GM12878 (cell line): Measurements from ENCODE around the gene COL23A1. TPM values are rescaled to one million over a fixed set of nuclear protein-coding genes. Genes with fewer than 3 reads are reported as not detected.

Experiments
- ATAC-seq: fragments of 200-7000 bp; cut with Tn5 transposase; 3 replicates; pipeline ENCODE4 v1.9.1; 2020; ENCODE audit warnings: mild to moderate bottlenecking, moderate library complexity
- BruUV-seq: library from RNA; stranded (reverse); fragments of 400-500 nt; replicated peaks from 2 replicates; lab custom pipeline; 2021; lab: Mats Ljungman, UMichigan
- CTCF ChIA-PET: fragments of 300-600 bp; sonication (Branson Sonifier 250); formaldehyde crosslinking; extraction: SDS; loops from one replicate; lab custom pipeline; 2021; ENCODE audit warnings: inconsistent platforms; lab: Yijun Ruan, JAX
- POLR2A ChIA-PET: fragments of 350-600 bp; formaldehyde crosslinking; extraction: SDS; loops from one replicate; lab custom pipeline; 2021; ENCODE audit warnings: inconsistent platforms; lab: Charles Lee
- RAD21 ChIA-PET: fragments of 300-600 bp; sonication (Branson Sonifier 250); formaldehyde crosslinking; loops from one replicate; lab custom pipeline; 2023; ENCODE audit warnings: antibody characterized with exemption; ENCODE audit not compliant: unreplicated experiment; lab: Charles Lee
- SMC1A ChIA-PET: fragments of 300-600 bp; sonication (Branson Sonifier 250); formaldehyde crosslinking; loops from one replicate; lab custom pipeline; 2023; ENCODE audit not compliant: unreplicated experiment, uncharacterized antibody; lab: Charles Lee
- DNase-seq: peaks from one replicate; pipeline ENCODE4 v3.0.0-alpha.2; 2011; ENCODE audit warnings: low read depth, low spot score
- FAIRE-seq: peaks from 3 replicates; lab custom pipeline; 2011; peaks lifted over from hg19 to GRCh38; lab: Jason Lieb, UNC
- H2AFZ ChIP-seq: 2 replicates; pipeline ENCODE4 v1.6.0; 2011; ENCODE audit warnings: low read depth, low read length, control low read depth; ENCODE audit not compliant: control insufficient read depth
- H3K27ac ChIP-seq: 2 replicates; pipeline ENCODE4 v1.5.1; 2011; ENCODE audit warnings: control low read depth; ENCODE audit not compliant: control insufficient read depth, insufficient read depth
- H3K27me3 ChIP-seq, 2 experiments: replicated peaks in 1 of 2; 2 replicates each; pipeline versions ENCODE4 v1.6.0 to v1.6.1; 2011; ENCODE audit warnings: low read length in 1 of 2; ENCODE audit not compliant: control insufficient read depth in 2 of 2, insufficient read depth in 2 of 2
- H3K36me3 ChIP-seq, 2 experiments: 2 replicates each; pipeline ENCODE4 v1.5.1; 2011; ENCODE audit warnings: low read length in 1 of 2; ENCODE audit not compliant: control insufficient read depth in 2 of 2, insufficient read depth in 2 of 2
- H3K4me1 ChIP-seq: 2 replicates; pipeline ENCODE4 v1.6.1; 2011; ENCODE audit warnings: mild to moderate bottlenecking, low read length, moderate library complexity, mixed read lengths; ENCODE audit not compliant: control insufficient read depth, insufficient read depth
- H3K4me2 ChIP-seq: 2 replicates; pipeline ENCODE4 v1.6.0; 2011; ENCODE audit warnings: control low read depth; ENCODE audit not compliant: control insufficient read depth, insufficient read depth
- H3K4me3 ChIP-seq: fragments of 200-600 bp; sonication (generic); 2 replicates; pipeline ENCODE4 v1.5.1; 2016
- H3K79me2 ChIP-seq: 2 replicates; pipeline ENCODE4 v1.6.0; 2011; ENCODE audit warnings: low read length; ENCODE audit not compliant: control insufficient read depth, insufficient read depth
- H3K9ac ChIP-seq: 2 replicates; pipeline ENCODE4 v1.8.0; 2011; ENCODE audit warnings: low read length, control low read depth, mixed read lengths; ENCODE audit not compliant: control insufficient read depth, insufficient read depth
- H3K9me3 ChIP-seq: replicated peaks from 3 replicates; pipeline ENCODE4 v1.5.1; 2011; ENCODE audit warnings: mild to moderate bottlenecking, low read length; ENCODE audit not compliant: control insufficient read depth, insufficient read depth
- H4K20me1 ChIP-seq: 2 replicates; pipeline ENCODE4 v1.6.0; 2011; ENCODE audit not compliant: control insufficient read depth, insufficient read depth
- CBFB ChIP-seq: IDR thresholded peaks from 2 replicates; pipeline ENCODE4 v1.6.1; 2016; ENCODE audit warnings: antibody characterized with exemption, low read depth
- EGR1 ChIP-seq, 2 experiments: IDR thresholded peaks; 1 replicate in 1 of 2; 2 replicates in 1 of 2; pipeline ENCODE4 v1.6.1; 2011 to 2012; ENCODE audit warnings: low read depth in 2 of 2, low read length in 2 of 2, borderline replicate concordance in 1 of 2, mild to moderate bottlenecking in 1 of 2, moderate library complexity in 1 of 2
- KAT2A ChIP-seq: conservative IDR thresholded peaks from 2 replicates; pipeline ENCODE4 v1.6.1; 2011; ENCODE audit warnings: low read depth, low read length; ENCODE audit not compliant: control insufficient read depth
- NBN ChIP-seq: fragments of 450-650 bp; IDR thresholded peaks from 2 replicates; pipeline ENCODE4 v1.6.1; 2016
- NFYB ChIP-seq: IDR thresholded peaks from 2 replicates; pipeline ENCODE4 v1.6.1; 2011; ENCODE audit warnings: low read depth, mild to moderate bottlenecking, low read length, improper control_type of control experiment, moderate library complexity; ENCODE audit not compliant: insufficient read depth
- RBBP5 ChIP-seq: fragments of 200-600 bp; sonication (generic); conservative IDR thresholded peaks from 2 replicates; pipeline ENCODE4 v1.6.1; 2016
- ZNF207 ChIP-seq: fragments of 450-650 bp; IDR thresholded peaks from 2 replicates; pipeline ENCODE4 v1.6.1; 2014; ENCODE audit warnings: antibody characterized with exemption, mild to moderate bottlenecking, borderline replicate concordance
- WGBS: methylation state at CpG from one replicate; pipeline ENCODE4 v1.1.6; 2016; ENCODE audit warnings: low lambda C conversion rate; ENCODE audit not compliant: insufficient replicate concordance, insufficient coverage; ENCODE audit errors: missing lambda C conversion rate; 5-methylcytosine and 5-hydroxymethylcytosine counted together
- in situ Hi-C: fragments of 300-500 bp; cut with MboI; formaldehyde crosslinking; loops from 9 replicates; pipeline ENCODE4 v1.14.3; 2018; ENCODE audit warnings: mixed read lengths
- intact Hi-C: fragments of 100-400 bp; cut with micrococcal nuclease; formaldehyde crosslinking; loops from one replicate; pipeline ENCODE4 v1.14.2; 2022; ENCODE audit not compliant: unreplicated experiment
- polyA plus RNA-seq, 11 experiments: library from polyadenylated mRNA; depleted of rRNA in 4 of 11; unstranded in 6 of 11; stranded (reverse) in 5 of 11; fragments of >200 nt; fragmentation: Nextera tagmentation in 4 of 11; fragmentation: Illumina TruSeq in 1 of 11; extraction: Ambion mirVana in 4 of 11; extraction: Trizol in 1 of 11; gene quantifications; 1 replicate in 1 of 11; 2 replicates in 10 of 11; pipeline versions ENCODE4 v1.2.1 to v1.2.3, GENCODE V29; 2011 to 2016; ENCODE audit warnings: inconsistent platforms in 2 of 11, missing spikeins in 2 of 11, low read depth in 1 of 11
- total RNA-seq, 4 experiments: library from RNA; depleted of rRNA in 3 of 4; stranded (reverse); fragments of >200 nt in 3 of 4; fragmentation: Illumina TruSeq in 1 of 4; extraction: Trizol in 1 of 4; gene quantifications; 2 replicates each; pipeline versions ENCODE4 v1.2.1 to v1.2.3, GENCODE V29; 2013 to 2021
- TF ChIP-seq, protein P1 (sequence below): fragments of 450-650 bp; IDR thresholded peaks from 2 replicates; pipeline ENCODE4 v1.6.1; 2017; ENCODE audit warnings: borderline replicate concordance
- TF ChIP-seq, protein P2 (sequence below): IDR thresholded peaks from 2 replicates; pipeline ENCODE4 v1.6.1; 2012; ENCODE audit warnings: improper control_type of control experiment, low read depth, low read length; ENCODE audit not compliant: insufficient replicate concordance

Gene COL23A1
- total and polyA plus RNA-seq, 10 of the 15 experiments (the other 5 are each of a cell fraction or from before 2014, with no cell fraction given): 0.03 to 0.83 (median 0.09) TPM; not detected in 5

DNA sequence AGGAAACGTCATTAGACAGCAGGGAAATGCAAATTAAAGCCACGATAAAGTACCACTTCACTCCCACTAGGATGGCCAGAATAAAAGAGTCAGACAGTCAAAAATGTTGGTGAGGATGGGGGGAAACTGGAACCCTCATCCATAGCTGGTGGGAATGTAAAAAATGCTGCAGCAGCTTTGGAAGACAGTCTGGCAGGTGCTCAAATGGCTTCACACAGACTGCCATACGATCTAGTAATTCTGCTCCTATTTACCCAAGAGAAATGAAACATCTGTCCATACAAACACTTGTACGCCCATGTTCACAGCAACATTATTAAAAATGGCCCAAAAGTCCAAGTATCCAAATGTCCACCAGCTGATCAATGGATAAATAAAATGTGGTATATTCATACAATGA, 198.7 kb downstream of the COL23A1 start:
- ChIA-PET CTCF (no interaction called here), POLR2A (no interaction called here), SMC1A (no interaction called here), RAD21 (no interaction called here)
- H3K4me3 ChIP-seq: no peak overlapping the region
- FAIRE-seq: no peak
- DNase-seq: no peak
- H3K79me2 ChIP-seq: no peaks in the 10 kb centered on the region
- in situ Hi-C loops (no loop called here), intact Hi-C loops (no loop called here)
- H3K4me2 ChIP-seq: no peak overlapping the region
- H3K4me1 ChIP-seq: no peaks in the 10 kb centered on the region
- no peak for TF ChIP-seq KAT2A
- TF ChIP-seq, protein P1, sequence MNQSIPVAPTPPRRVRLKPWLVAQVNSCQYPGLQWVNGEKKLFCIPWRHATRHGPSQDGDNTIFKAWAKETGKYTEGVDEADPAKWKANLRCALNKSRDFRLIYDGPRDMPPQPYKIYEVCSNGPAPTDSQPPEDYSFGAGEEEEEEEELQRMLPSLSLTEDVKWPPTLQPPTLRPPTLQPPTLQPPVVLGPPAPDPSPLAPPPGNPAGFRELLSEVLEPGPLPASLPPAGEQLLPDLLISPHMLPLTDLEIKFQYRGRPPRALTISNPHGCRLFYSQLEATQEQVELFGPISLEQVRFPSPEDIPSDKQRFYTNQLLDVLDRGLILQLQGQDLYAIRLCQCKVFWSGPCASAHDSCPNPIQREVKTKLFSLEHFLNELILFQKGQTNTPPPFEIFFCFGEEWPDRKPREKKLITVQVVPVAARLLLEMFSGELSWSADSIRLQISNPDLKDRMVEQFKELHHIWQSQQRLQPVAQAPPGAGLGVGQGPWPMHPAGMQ: no peak
- WGBS: 9% methylated on average over 4 of the region's 4 CpGs
- H3K9me3 ChIP-seq: no peaks in the 10 kb centered on the region
- no peak overlapping the region for H3K9ac ChIP-seq
- no peaks in the 10 kb centered on the region for H4K20me1 ChIP-seq
- ATAC-seq: no peak
- no peak overlapping the region for H3K27ac ChIP-seq
- H3K27me3 ChIP-seq: no peaks in the 10 kb centered on the region; a peak in 2 of 4 replicates
- no peaks in the 10 kb centered on the region for H3K36me3 ChIP-seq
- BruUV-seq: no TSS peak
- no peak overlapping the region for H2AFZ ChIP-seq

DNA sequence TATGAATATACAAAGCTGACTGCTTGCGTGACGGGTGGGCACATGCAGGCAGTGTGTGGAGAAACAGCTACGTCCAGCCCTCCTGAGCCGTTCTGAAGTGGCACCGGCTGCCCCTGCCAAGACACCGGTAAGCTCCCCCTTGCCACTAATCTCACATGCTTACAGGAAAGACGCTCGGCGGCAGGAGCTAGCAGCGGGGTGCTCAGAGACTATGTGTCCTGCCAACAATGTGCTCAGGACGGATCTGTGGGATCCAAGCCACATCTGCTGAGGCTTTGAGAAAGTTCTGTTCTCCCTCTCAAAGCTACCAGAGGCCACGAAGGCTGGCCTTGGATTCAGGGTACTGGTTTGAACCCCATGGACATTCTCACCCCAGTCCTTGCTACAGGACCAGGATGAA, 200.4 kb downstream of the COL23A1 start:
- Histone ChIP-seq H3K36me3 (no peaks in the 10 kb centered on the region), H3K9ac (no peak overlapping the region), H3K79me2 (no peaks in the 10 kb centered on the region), H3K27me3 (no peaks in the 10 kb centered on the region; a peak in 2 of 4 replicates), H3K9me3 (no peaks in the 10 kb centered on the region), H3K4me1 (no peaks in the 10 kb centered on the region), H3K27ac (no peak overlapping the region)
- ChIA-PET RAD21 (no interaction called here), POLR2A (no interaction called here), CTCF (interaction anchor here (0.6 kb wide), 2 partner anchors 63 to 1732 kb away, joined by 3 read pairs; no protein-coding TSS in a partner anchor)
- BruUV-seq: no TSS peak
- 46% methylated on average over 12 of the region's 12 CpGs for WGBS
- in situ Hi-C loops: no loop called here
- no peak for TF ChIP-seq NBN
- TF ChIP-seq, protein P2, sequence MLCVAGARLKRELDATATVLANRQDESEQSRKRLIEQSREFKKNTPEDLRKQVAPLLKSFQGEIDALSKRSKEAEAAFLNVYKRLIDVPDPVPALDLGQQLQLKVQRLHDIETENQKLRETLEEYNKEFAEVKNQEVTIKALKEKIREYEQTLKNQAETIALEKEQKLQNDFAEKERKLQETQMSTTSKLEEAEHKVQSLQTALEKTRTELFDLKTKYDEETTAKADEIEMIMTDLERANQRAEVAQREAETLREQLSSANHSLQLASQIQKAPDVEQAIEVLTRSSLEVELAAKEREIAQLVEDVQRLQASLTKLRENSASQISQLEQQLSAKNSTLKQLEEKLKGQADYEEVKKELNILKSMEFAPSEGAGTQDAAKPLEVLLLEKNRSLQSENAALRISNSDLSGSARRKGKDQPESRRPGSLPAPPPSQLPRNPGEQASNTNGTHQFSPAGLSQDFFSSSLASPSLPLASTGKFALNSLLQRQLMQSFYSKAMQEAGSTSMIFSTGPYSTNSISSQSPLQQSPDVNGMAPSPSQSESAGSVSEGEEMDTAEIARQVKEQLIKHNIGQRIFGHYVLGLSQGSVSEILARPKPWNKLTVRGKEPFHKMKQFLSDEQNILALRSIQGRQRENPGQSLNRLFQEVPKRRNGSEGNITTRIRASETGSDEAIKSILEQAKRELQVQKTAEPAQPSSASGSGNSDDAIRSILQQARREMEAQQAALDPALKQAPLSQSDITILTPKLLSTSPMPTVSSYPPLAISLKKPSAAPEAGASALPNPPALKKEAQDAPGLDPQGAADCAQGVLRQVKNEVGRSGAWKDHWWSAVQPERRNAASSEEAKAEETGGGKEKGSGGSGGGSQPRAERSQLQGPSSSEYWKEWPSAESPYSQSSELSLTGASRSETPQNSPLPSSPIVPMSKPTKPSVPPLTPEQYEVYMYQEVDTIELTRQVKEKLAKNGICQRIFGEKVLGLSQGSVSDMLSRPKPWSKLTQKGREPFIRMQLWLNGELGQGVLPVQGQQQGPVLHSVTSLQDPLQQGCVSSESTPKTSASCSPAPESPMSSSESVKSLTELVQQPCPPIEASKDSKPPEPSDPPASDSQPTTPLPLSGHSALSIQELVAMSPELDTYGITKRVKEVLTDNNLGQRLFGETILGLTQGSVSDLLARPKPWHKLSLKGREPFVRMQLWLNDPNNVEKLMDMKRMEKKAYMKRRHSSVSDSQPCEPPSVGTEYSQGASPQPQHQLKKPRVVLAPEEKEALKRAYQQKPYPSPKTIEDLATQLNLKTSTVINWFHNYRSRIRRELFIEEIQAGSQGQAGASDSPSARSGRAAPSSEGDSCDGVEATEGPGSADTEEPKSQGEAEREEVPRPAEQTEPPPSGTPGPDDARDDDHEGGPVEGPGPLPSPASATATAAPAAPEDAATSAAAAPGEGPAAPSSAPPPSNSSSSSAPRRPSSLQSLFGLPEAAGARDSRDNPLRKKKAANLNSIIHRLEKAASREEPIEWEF: no peak
- no peak for TF ChIP-seq RBBP5
- TF ChIP-seq CBFB: no peak
- no peak for TF ChIP-seq ZNF207
- no peak for TF ChIP-seq EGR1 (IDR thresholded peaks at IDR 0.05; ENCODE audit: borderline replicate concordance in 1 of 2, low read depth in 2 of 2, low read length in 2 of 2)
- no peak for TF ChIP-seq NFYB
- TF ChIP-seq, all 136 proteins: peak for 0
- no peak overlapping the region for H2AFZ ChIP-seq
- no peak for FAIRE-seq
- H4K20me1 ChIP-seq: no peaks in the 10 kb centered on the region
- ATAC-seq: no peak
- H3K4me3 ChIP-seq: no peak overlapping the region
- no peak overlapping the region for H3K4me2 ChIP-seq
- SMC1A ChIA-PET: no interaction called here
- intact Hi-C loops: no loop called here
- DNase-seq: no peak
